Right cardiac atrium (tissue), 5 donors: ENCODE results near the gene NKRF. TPM values are rescaled to one million over a fixed set of nuclear protein-coding genes. Genes with fewer than 3 reads are reported as not detected.

Source experiments
- ATAC-seq, 2 donors: fragments of 200-7000 bp; cut with Tn5 transposase; one replicate each; pipeline versions ENCODE4 v1.8.0 to v1.9.1; 2020; ENCODE audit warnings: moderate library complexity in 2 of 2, mild to moderate bottlenecking in 1 of 2
- DNase-seq, 3 donors: peaks; one replicate each; pipeline ENCODE4 v3.0.0-alpha.2; 2020
- H3K27ac ChIP-seq: one replicate; pipeline ENCODE4 v1.5.1; 2013; ENCODE audit warnings: mild to moderate bottlenecking, low read length, control low read depth, moderate library complexity
- H3K27me3 ChIP-seq: one replicate; pipeline ENCODE4 v1.6.1; 2013; ENCODE audit not compliant: control insufficient read depth, insufficient read depth
- H3K4me1 ChIP-seq: one replicate; pipeline ENCODE4 v1.6.1; 2013; ENCODE audit warnings: low read length; ENCODE audit not compliant: control insufficient read depth, insufficient read depth
- H3K4me3 ChIP-seq: one replicate; pipeline ENCODE4 v1.5.1; 2013; ENCODE audit warnings: low read length, control low read depth
- H3K9me3 ChIP-seq: one replicate; pipeline ENCODE4 v1.6.1; 2013; ENCODE audit warnings: low read length; ENCODE audit not compliant: control insufficient read depth
- WGBS: extraction: QIAGEN DNeasy Blood & Tissue Kit; methylation state at CpG from one replicate; pipeline ENCODE4 v1.1.7; 2013; 5-methylcytosine and 5-hydroxymethylcytosine counted together
- intact Hi-C, 4 donors: fragments of 100-400 bp; cut with DNase I; formaldehyde crosslinking; loops; one replicate each; pipeline versions ENCODE4 v1.11.0 to v1.14.0; 2022 to 2023
- microRNA-seq, 2 donors: library from miRNA; unstranded; fragments of <30 nt; microRNA quantifications; one replicate each; pipeline ENCODE4 v1.2.0, GENCODE V29; 2020 to 2021
- polyA plus RNA-seq: library from polyadenylated mRNA; stranded (reverse); fragments of 200-250 nt; gene quantifications from one replicate; pipeline ENCODE4 v1.2.3, GENCODE V29; 2013
- total RNA-seq, 4 donors: library from RNA; stranded (reverse); fragmentation: NEBNext Ultra II Directional; extraction: Animal tissue kit (Norgen Biotek cat#: 25700); gene quantifications; one replicate each; pipeline ENCODE4 v1.2.1, GENCODE V29; 2021
- donor health status: healthy with polysubstance abuse.
- donor health status: DM: no; HTN: yes; CAD: no.
- donor health status: DM: no; HTN: no; CAD: no.
- donor health status: DM: no; HTN: yes; CAD: no; lungs with severe emphysema.
- donor health status: DM: yes; HTN: yes; CAD: no.

The NKRF gene
- total and polyA plus RNA-seq, 5 donors = 3.8 to 5.2 (median 4.6) TPM

DNA sequence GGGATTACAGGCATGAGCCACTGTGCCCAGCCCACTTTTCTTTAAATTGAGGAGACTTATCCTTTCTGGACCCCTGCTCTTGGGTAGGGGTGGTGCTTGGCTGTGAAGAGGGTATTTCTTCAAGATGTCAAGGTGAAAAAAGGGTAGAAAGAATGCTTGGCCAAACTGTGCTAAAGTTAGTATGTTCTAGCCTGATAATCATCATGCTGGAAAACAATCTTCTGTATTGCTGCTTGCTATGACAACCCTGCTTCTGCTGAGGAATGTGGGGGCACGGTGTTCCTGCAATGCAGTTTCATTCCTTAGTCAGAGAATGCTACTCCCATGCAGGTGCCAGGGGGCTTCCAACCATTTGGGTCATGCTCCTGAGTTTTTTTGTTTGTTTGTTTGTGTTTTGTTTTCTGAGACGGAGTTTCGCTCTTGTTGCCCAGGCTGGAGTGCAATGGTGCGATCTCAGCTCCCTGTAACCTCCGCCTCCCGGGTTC, 35.8 kb downstream of the NKRF start:
- Histone ChIP-seq H3K27me3 (no peaks in the 10 kb centered on the region), H3K27ac (no peak overlapping the region), H3K4me3 (no peak overlapping the region), H3K4me1 (peaks cover 1% of the 10 kb centered on the region), H3K9me3 (no peaks in the 10 kb centered on the region)
- no peak for DNase-seq
- intact Hi-C loops = no loop called here
- WGBS = 87% methylated on average over 6 of the region's 6 CpGs
- ATAC-seq = no peak

DNA sequence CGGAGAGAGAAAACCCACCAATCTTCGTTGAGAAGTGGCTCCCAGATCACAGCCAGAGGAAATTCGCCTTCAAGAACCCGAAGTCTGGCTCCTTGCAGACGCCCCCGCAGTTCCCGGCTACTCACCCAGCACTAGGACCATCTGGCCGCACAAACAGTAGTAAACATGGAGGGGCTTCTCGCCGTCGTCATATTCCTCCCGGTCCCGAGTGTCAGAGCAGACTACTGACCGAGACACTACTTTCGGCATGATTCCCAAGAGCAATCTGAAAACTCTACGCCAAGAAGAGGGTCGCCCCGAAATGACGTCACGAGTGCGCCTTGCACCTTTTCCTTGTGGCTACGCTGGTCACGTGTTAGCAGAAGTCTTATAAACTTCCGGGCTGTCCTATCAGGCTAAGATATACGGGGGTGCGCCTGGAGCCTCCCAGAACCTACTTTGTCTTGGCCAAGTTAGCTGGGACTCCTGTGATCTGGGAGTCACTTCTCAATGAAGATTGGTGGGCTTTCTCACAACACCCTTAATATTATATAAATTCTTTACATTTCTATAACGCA, 41.0 kb downstream of the NKRF start, which contains the start of gene STEEP1:
TSS of gene STEEP1 (minus strand) at position 303 of the 557 bp plus-strand sequence. CDS start at position 249, 54 bp downstream.
- Histone ChIP-seq H3K27me3 (no peaks in the 10 kb centered on the region), H3K4me1 (no peaks in the 10 kb centered on the region), H3K9me3 (no peaks in the 10 kb centered on the region), H3K4me3 (peak within 1 kb of the TSS; percentile 82), H3K27ac (peak within 1 kb of the TSS; percentile 30)
- peak; percentile 96 to 98 for ATAC-seq
- DNase-seq = peak; percentile 90 to 95 (median 94)
- intact Hi-C loops = no loop called here
- WGBS = 1% methylated on average over 27 of the region's 27 CpGs

DNA sequence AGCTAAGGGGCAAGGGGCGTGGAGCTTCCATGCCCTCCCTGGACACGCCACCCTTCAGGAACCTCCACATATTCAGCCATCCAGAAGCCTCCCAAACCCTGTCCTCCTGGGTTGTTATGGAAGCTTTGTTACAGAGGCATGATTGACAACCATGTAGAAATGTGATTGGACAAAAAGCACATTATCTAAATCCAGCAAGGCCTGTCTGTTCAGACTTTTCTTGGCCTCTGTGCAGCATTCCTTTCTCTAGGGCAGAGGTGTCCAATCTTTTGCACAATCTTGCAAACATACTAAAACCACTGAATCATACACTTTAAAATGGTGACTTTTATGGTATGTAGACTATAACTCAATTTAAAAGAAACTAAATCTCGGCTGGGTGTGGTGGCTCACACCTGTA, 53.7 kb downstream of the NKRF start:
- H3K27ac ChIP-seq = no peak overlapping the region
- no peak for ATAC-seq
- no peaks in the 10 kb centered on the region for H3K4me1 ChIP-seq
- no peaks in the 10 kb centered on the region for H3K27me3 ChIP-seq
- intact Hi-C loops = no loop called here
- DNase-seq = no peak
- 94% methylated on average over 3 of the region's 3 CpGs for WGBS
- H3K4me3 ChIP-seq = no peak overlapping the region
- H3K9me3 ChIP-seq = no peaks in the 10 kb centered on the region

DNA sequence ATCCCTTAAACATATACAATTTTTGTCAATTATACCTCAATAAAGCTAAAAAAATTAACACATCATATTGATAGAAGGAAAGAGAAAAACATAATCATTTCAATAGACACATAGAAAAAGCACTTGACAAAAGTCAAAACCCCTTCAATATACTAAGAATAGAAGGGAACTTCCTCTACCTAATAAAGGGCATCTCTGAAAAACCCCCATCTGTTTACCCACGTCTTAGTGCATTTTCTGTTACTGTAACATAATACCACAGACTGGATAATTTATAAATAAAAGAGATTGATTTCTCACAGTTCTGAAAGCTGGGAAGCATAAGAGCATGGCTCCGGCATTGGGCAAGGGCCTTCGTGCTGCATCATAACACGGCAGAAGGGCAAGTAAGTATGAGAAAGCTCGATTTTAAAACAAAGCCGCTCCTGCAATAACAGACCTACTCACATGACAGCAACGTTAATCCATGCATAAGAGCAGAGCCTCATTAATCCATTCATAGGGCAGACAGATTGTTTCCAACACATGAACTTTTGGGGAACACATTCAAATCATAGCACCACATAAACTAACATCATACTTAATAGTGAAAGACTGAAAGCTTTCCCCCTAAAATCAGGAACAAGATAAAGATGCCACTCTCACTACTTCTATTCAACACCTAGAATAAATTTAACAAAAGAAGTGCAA, 56.8 kb downstream of the NKRF start:
- Histone ChIP-seq H3K9me3 (no peaks in the 10 kb centered on the region), H3K4me1 (no peaks in the 10 kb centered on the region), H3K27ac (no peak overlapping the region), H3K27me3 (no peaks in the 10 kb centered on the region), H3K4me3 (no peak overlapping the region)
- 89% methylated on average over 7 of the region's 7 CpGs for WGBS
- intact Hi-C loops = no loop called here
- DNase-seq (no peak), ATAC-seq (no peak)

DNA sequence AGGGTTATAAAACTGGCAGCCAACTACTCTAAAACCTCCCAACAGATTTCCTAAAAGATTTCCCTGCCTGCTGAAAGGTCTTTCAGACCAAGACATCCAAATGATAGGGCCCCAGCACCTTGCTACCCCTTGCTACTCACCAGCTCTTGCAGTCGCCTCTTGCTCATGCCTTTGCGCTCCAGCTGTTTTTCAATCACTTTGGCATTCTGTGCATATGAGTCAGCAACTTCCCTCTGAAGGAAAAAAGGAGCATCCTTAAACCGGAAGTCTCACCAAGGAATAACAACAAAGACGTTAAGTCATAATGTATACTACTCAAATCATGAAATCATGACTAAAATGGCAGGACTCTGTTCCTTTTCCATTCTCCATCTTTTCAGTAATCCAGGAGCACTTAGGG, 65.0 kb downstream of the NKRF start:
- intact Hi-C loops = no loop called here
- H3K9me3 ChIP-seq = no peaks in the 10 kb centered on the region
- H3K4me3 ChIP-seq = no peak overlapping the region
- ATAC-seq (no peak), DNase-seq (no peak)
- H3K27me3 ChIP-seq = no peaks in the 10 kb centered on the region
- 60% methylated on average over 4 of the region's 4 CpGs for WGBS
- H3K4me1 ChIP-seq = no peaks in the 10 kb centered on the region
- no peak overlapping the region for H3K27ac ChIP-seq

DNA sequence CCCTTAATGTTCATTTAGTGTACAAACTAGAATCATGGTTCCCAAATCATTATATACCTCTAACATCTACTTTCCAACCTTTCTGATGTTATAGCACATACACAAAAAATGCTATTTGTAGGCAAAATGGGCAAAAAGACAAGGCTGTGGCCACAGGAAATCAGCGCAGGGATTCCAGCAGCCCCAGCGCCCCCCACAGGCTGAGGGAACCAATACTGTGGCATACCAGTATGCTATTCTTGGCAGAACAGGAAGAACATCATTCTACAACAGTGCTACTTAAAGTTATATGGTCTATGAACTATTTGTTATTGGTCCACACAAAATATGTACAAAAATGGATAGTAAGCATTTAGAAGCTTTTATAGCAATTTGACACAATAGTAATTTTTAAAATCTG, 66.4 kb downstream of the NKRF start:
- intact Hi-C loops = no loop called here
- Histone ChIP-seq H3K9me3 (no peaks in the 10 kb centered on the region), H3K27me3 (no peaks in the 10 kb centered on the region), H3K4me3 (no peak overlapping the region), H3K27ac (no peak overlapping the region), H3K4me1 (no peaks in the 10 kb centered on the region)
- 48% methylated on average over 2 of the region's 2 CpGs for WGBS
- DNase-seq (no peak), ATAC-seq (no peak)

Small RNA genes lying within 50 kb of the gene (microRNA-seq; reads per million reads assigned to microRNA genes)
- 12.9 to 20.6 reads per million in 2 donors for gene MIR766

Other genes with a start within 250 kb of the NKRF start
- gene SLC25A43, start 207.1 kb downstream of the NKRF start, total RNA-seq = 1 to 10 TPM; 3.9 to 6.0 (median 5.3) TPM
- 4.3 TPM for gene SLC25A43, start 207.1 kb downstream of the NKRF start, polyA plus RNA-seq
- 100 to 1,000 TPM; 172 to 213 (median 198) TPM for gene SLC25A5, start 138.0 kb downstream of the NKRF start, total RNA-seq
- gene SLC25A5, start 138.0 kb downstream of the NKRF start, polyA plus RNA-seq = 126 TPM
- 10 to 100 TPM; 13.6 to 17.4 (median 17.0) TPM for gene STEEP1, start 41.0 kb downstream of the NKRF start, total RNA-seq
- 14.3 TPM for gene STEEP1, start 41.0 kb downstream of the NKRF start, polyA plus RNA-seq
- 10 to 100 TPM; 48.8 to 59.8 (median 53.2) TPM for gene UBE2A, start 31.9 kb downstream of the NKRF start, total RNA-seq
- 56.8 TPM for gene UBE2A, start 31.9 kb downstream of the NKRF start, polyA plus RNA-seq
- gene SEPTIN6, start 86.7 kb upstream of the NKRF start, total RNA-seq = 10 to 100 TPM; 13.9 to 30.4 (median 16.8) TPM
- gene SEPTIN6, start 86.7 kb upstream of the NKRF start, polyA plus RNA-seq = 5.7 TPM
- under 1 TPM in 2 of 4 donors, not detected in 2; 0.37 to 0.53 TPM for gene SOWAHD, start 152.2 kb upstream of the NKRF start, total RNA-seq
- gene SOWAHD, start 152.2 kb upstream of the NKRF start, polyA plus RNA-seq = 0.14 TPM
- 1,000 to 10,000 TPM; 1,125 to 1,239 (median 1,186) TPM for gene RPL39, start 185.2 kb upstream of the NKRF start, total RNA-seq
- gene RPL39, start 185.2 kb upstream of the NKRF start, polyA plus RNA-seq = 4,509 TPM
- 1 to 10 TPM; 3.3 to 3.9 (median 3.5) TPM for gene UPF3B, start 246.5 kb upstream of the NKRF start, total RNA-seq
- gene UPF3B, start 246.5 kb upstream of the NKRF start, polyA plus RNA-seq = 6.5 TPM